OCI-LY7 (cell line): ENCODE results near the gene FOXP1. TPM values are rescaled to one million over a fixed set of nuclear protein-coding genes. Genes with fewer than 3 reads are reported as not detected.

ENCODE experiments used
- BruUV-seq: library from RNA; stranded (reverse); fragments of 400-500 nt; replicated peaks from 2 replicates; lab custom pipeline; 2021; lab: Mats Ljungman, UMichigan
- CTCF ChIA-PET: fragments of 300-600 bp; sonication (Branson Sonifier 250); formaldehyde crosslinking; loops from one replicate; lab custom pipeline; 2022; ENCODE audit warnings: antibody characterized with exemption; ENCODE audit not compliant: unreplicated experiment; lab: Charles Lee
- POLR2A ChIA-PET: fragments of 300-600 bp; sonication (Branson Sonifier 250); formaldehyde crosslinking; loops from one replicate; lab custom pipeline; 2022; ENCODE audit warnings: antibody characterized with exemption; lab: Charles Lee
- DNase-seq: peaks from one replicate; pipeline ENCODE4 v3.0.0-alpha.2; 2015; ENCODE audit warnings: low spot score
- H2AFZ ChIP-seq: fragments of 200-600 bp; sonication (generic), shearing (Covaris generic); 2 replicates; pipeline ENCODE4 v1.6.1; 2014; ENCODE audit warnings: mild to moderate bottlenecking, antibody characterized with exemption, low read length, moderate library complexity
- H3K27ac ChIP-seq: fragments of 200-600 bp; sonication (generic); 2 replicates; pipeline ENCODE4 v1.5.1; 2014; ENCODE audit warnings: mixed run types, low read depth, mild to moderate bottlenecking, moderate library complexity, low read length, inconsistent platforms; ENCODE audit not compliant: poor library complexity, severe bottlenecking
- H3K36me3 ChIP-seq: fragments of 200-600 bp; sonication (generic); 2 replicates; pipeline ENCODE4 v1.6.1; 2014; ENCODE audit warnings: mild to moderate bottlenecking, antibody characterized with exemption, low read length, moderate library complexity, mixed read lengths; ENCODE audit not compliant: insufficient read depth
- H3K4me1 ChIP-seq: fragments of 200-600 bp; sonication (generic); 2 replicates; pipeline ENCODE4 v1.5.1; 2014; ENCODE audit warnings: mild to moderate bottlenecking, low read length; ENCODE audit not compliant: insufficient read depth, poor library complexity, severe bottlenecking
- H3K4me2 ChIP-seq: fragments of 200-600 bp; sonication (generic); 2 replicates; pipeline ENCODE4 v1.6.1; 2014; ENCODE audit warnings: mild to moderate bottlenecking, low read length
- H3K4me3 ChIP-seq: fragments of 200-600 bp; sonication (generic); 2 replicates; pipeline ENCODE4 v1.5.1; 2014; ENCODE audit warnings: mild to moderate bottlenecking, low read depth, low read length; ENCODE audit not compliant: poor library complexity, severe bottlenecking
- H3K79me2 ChIP-seq: fragments of 200-600 bp; sonication (generic); 2 replicates; pipeline ENCODE4 v1.6.1; 2016; ENCODE audit warnings: low read depth, mild to moderate bottlenecking, low read length, moderate library complexity, mixed read lengths; ENCODE audit not compliant: insufficient read depth
- H3K9me2 ChIP-seq: fragments of 200-600 bp; sonication (generic); 2 replicates; pipeline ENCODE4 v1.6.1; 2016; ENCODE audit warnings: mild to moderate bottlenecking, low read length, mixed read lengths; ENCODE audit not compliant: insufficient read depth
- H3K9me3 ChIP-seq: fragments of 200-600 bp; sonication (generic); 2 replicates; pipeline ENCODE4 v1.6.1; 2014; ENCODE audit warnings: mild to moderate bottlenecking, mixed run types, low read length, mixed read lengths
- H4K20me1 ChIP-seq: fragments of 200-600 bp; sonication (generic); 2 replicates; pipeline ENCODE4 v1.6.1; 2014; ENCODE audit warnings: mild to moderate bottlenecking, antibody characterized with exemption, low read length, moderate library complexity, mixed read lengths; ENCODE audit not compliant: insufficient read depth
- CTCF ChIP-seq: fragments of 200-600 bp; sonication (generic); conservative IDR thresholded peaks from 2 replicates; pipeline ENCODE4 v1.5.1; 2014; ENCODE audit warnings: mild to moderate bottlenecking, antibody characterized with exemption, low read length, moderate library complexity, mixed read lengths
- EZH2phosphoT487 ChIP-seq: fragments of 200-600 bp; sonication (generic); IDR thresholded peaks from 2 replicates; pipeline ENCODE4 v1.6.1; 2018; ENCODE audit warnings: low read depth, borderline replicate concordance, mild to moderate bottlenecking, mixed run types, antibody characterized with exemption, low read length, moderate library complexity, mixed read lengths
- intact Hi-C: fragments of 100-400 bp; cut with micrococcal nuclease; formaldehyde crosslinking; loops from one replicate; pipeline ENCODE4 v1.10.0; 2022; ENCODE audit not compliant: unreplicated experiment
- total RNA-seq, 2 experiments: library from RNA; depleted of rRNA in 1 of 2; stranded (reverse); fragments of >200 nt in 1 of 2; shearing (Covaris generic) in 1 of 2; gene quantifications; 2 replicates each; pipeline ENCODE4 v1.2.3, GENCODE V29; 2014 to 2022

The FOXP1 gene
- total RNA-seq, 2 experiments from 2014 or later: 87.3 to 151 TPM

GRCh38 chr3:71541313-71541712 is 42.2 kb downstream of the FOXP1 start:
- TF ChIP-seq CTCF (no peak), EZH2phosphoT487 (no peak)
- Histone ChIP-seq H3K27ac (peak overlapping the region; percentile 85), H3K36me3 (peaks cover 21% of the 10 kb centered on the region), H3K4me1 (peaks cover 66% of the 10 kb centered on the region), H3K4me3 (peak overlapping the region; percentile 56), H3K79me2 (peaks cover 58% of the 10 kb centered on the region; the same call in 1 of the 2 replicates), H3K9me2 (no peaks in the 10 kb centered on the region), H3K9me3 (no peaks in the 10 kb centered on the region), H2AFZ (no peak overlapping the region), H4K20me1 (no peaks in the 10 kb centered on the region), H3K4me2 (peak overlapping the region; percentile 69)
- ChIA-PET POLR2A (interaction anchor here (3.5 kb wide), 1 partner anchor 13 kb away, joined by 23 read pairs; no protein-coding TSS in a partner anchor), CTCF (no interaction called here)
- BruUV-seq: no TSS peak
- intact Hi-C loops: loop anchor here (10.0 kb wide), 1 partner anchor 563 kb away; no protein-coding TSS in a partner anchor
- no peak for DNase-seq

GRCh38 chr3:71537211-71537611 is 46.3 kb downstream of the FOXP1 start:
- intact Hi-C loops: no loop called here
- Histone ChIP-seq H3K79me2 (peaks cover 37% of the 10 kb centered on the region; the same call in 1 of the 2 replicates), H3K9me2 (no peaks in the 10 kb centered on the region), H3K9me3 (no peaks in the 10 kb centered on the region), H3K4me1 (peaks cover 27% of the 10 kb centered on the region), H3K4me3 (no peak overlapping the region), H3K27ac (no peak overlapping the region), H3K36me3 (peaks cover 31% of the 10 kb centered on the region), H2AFZ (no peak overlapping the region), H4K20me1 (no peaks in the 10 kb centered on the region), H3K4me2 (no peak overlapping the region)
- ChIA-PET POLR2A (interaction anchor here (0.5 to 0.7 kb wide), 2 partner anchors 22 to 29 kb away, joined by 4 read pairs; no protein-coding TSS in a partner anchor), CTCF (no interaction called here)
- TF ChIP-seq CTCF: no peak
- no peak for TF ChIP-seq EZH2phosphoT487
- BruUV-seq: no TSS peak
- DNase-seq: no peak

- no TSS peak for BruUV-seq
- H3K36me3 ChIP-seq: peaks cover 36% of the 10 kb centered on the region
- no peak overlapping the region for H3K27ac ChIP-seq
- no peak overlapping the region for H3K4me3 ChIP-seq
- H3K9me3 ChIP-seq: no peaks in the 10 kb centered on the region
- POLR2A ChIA-PET: interaction anchor here (0.5 to 0.6 kb wide), 2 partner anchors 12 to 28 kb away, joined by 3 to 4 read pairs; no protein-coding TSS in a partner anchor
- intact Hi-C loops: no loop called here
- peaks cover 30% of the 10 kb centered on the region; the same call in 1 of the 2 replicates for H3K79me2 ChIP-seq
- H3K4me1 ChIP-seq: peaks cover 25% of the 10 kb centered on the region
- H3K4me2 ChIP-seq: no peak overlapping the region
- DNase-seq: no peak
- TF ChIP-seq EZH2phosphoT487: no peak
- no peak for TF ChIP-seq CTCF
- CTCF ChIA-PET: no interaction called here
- H2AFZ ChIP-seq: no peak overlapping the region
- H4K20me1 ChIP-seq: no peaks in the 10 kb centered on the region
- H3K9me2 ChIP-seq: no peaks in the 10 kb centered on the region
Observed at GRCh38 chr3:71536376-71536965, 47.1 kb downstream of the FOXP1 start.
